B cell (primary cell): ENCODE data around the gene HLA-DMA.
A peak's percentile ranks its signal among the peaks of the same experiment; 100 is the strongest.

Source experiments
- CTCF ChIP-seq: fragments of 200-600 bp; IDR thresholded peaks from one replicate; pipeline ENCODE4 v1.8.0; 2022; ENCODE audit warnings: antibody characterized with exemption, mild to moderate bottlenecking
- EZH2 ChIP-seq: IDR thresholded peaks from 2 replicates; pipeline ENCODE4 v1.6.1; 2012; ENCODE audit warnings: borderline replicate concordance, low read depth, mild to moderate bottlenecking, moderate library complexity, low read length; ENCODE audit not compliant: insufficient read depth, poor library complexity, severe bottlenecking

DNA sequence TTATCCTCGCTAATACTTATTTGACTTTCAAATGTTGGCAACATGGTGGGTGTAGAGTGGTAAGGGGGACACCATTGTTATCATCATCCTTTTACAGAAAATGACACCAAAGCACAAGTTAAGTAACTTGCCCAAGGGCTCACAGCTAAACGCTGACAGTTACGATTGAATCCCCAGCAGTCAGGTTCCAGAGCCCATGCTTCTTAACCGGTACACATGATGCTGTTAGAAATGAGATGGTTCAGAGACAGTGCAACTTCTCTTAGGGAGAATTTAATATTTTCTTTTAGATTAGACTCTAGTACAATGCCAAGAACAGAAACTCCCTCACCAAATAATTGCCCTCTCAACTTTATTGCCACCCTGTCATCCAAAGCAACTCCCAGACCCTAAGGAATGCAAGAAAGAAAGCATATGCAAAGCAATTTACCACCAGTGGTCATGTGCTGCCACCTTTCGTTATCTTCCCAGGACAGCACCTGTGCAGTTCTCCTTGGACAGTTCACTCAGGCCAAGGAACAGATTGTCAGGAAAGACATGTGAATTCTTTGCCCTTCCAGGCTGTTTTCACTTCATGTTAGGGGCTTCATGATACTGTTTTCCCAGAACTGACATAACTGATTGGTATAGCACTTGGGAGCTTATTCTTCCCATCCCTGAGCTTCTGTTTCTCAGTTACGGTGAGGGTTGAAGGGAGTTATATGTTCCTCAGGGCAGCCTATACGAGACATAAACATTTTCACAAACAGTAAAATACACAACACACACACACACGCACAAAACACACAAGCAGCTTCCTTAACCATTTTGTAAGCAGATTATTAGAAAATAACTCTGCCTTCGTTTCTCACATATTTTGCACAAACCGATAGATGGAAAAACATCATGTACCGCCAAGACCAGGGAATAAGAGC lies 5.1 kb downstream of the HLA-DMA start:
- TF ChIP-seq CTCF (peak; percentile 70), EZH2 (no peak)
